GM18951 (cell line): ENCODE data around the gene KLK10.

Experiments used
- POLR2A ChIP-seq: IDR thresholded peaks from 4 replicates; pipeline ENCODE4 v1.6.1; 2011; ENCODE audit warnings: mild to moderate bottlenecking; ENCODE audit not compliant: insufficient read length, insufficient read depth; ENCODE audit errors: extremely low read depth
- in situ Hi-C: fragments of 300-500 bp; cut with MboI; formaldehyde crosslinking; loops from one replicate; pipeline ENCODE4 v1.12.0; 2022; ENCODE audit warnings: low sequenced_read_pairs, mixed read lengths, inconsistent platforms; ENCODE audit not compliant: unreplicated experiment

Gene KLK10

GRCh38 chr19:51018745-51019543 is 565 bp downstream of the KLK10 start:
- TF ChIP-seq POLR2A: no peak

GRCh38 chr19:51016798-51017683 is 2.5 kb downstream of the KLK10 start:
- in situ Hi-C loops: no loop called here
- no peak for TF ChIP-seq POLR2A

More at GRCh38 chr19:51018745-51019543, 565 bp downstream of the KLK10 start:
- in situ Hi-C loops: no loop called here

GRCh38 chr19:51015691-51016267 is 3.7 kb downstream of the KLK10 start:
- in situ Hi-C loops: no loop called here
- TF ChIP-seq POLR2A: no peak

- in situ Hi-C loops: no loop called here
- TF ChIP-seq POLR2A: no peak
Observed at GRCh38 chr19:51014242-51014641, 5.3 kb downstream of the KLK10 start.

- in situ Hi-C loops: no loop called here
- TF ChIP-seq POLR2A: no peak
Observed at GRCh38 chr19:51012661-51013190, 6.8 kb downstream of the KLK10 start.

GRCh38 chr19:51010066-51010795 is 9.3 kb downstream of the KLK10 start:
- in situ Hi-C loops: no loop called here
- no peak for TF ChIP-seq POLR2A

GRCh38 chr19:51009061-51009891 is 10.2 kb downstream of the KLK10 start:
- no peak for TF ChIP-seq POLR2A
- in situ Hi-C loops: no loop called here

GRCh38 chr19:51007488-51007887 is 12.0 kb downstream of the KLK10 start:
- TF ChIP-seq POLR2A: no peak
- in situ Hi-C loops: no loop called here

- TF ChIP-seq POLR2A: no peak
- in situ Hi-C loops: no loop called here
Observed at GRCh38 chr19:51006406-51006805, 13.1 kb downstream of the KLK10 start.

GRCh38 chr19:51005248-51005647 is 14.3 kb downstream of the KLK10 start:
- no peak for TF ChIP-seq POLR2A
- in situ Hi-C loops: no loop called here

GRCh38 chr19:51003316-51003715 is 16.2 kb downstream of the KLK10 start:
- TF ChIP-seq POLR2A: no peak
- in situ Hi-C loops: no loop called here

- in situ Hi-C loops: no loop called here
- no peak for TF ChIP-seq POLR2A
Observed at GRCh38 chr19:51002542-51003311, 16.8 kb downstream of the KLK10 start.
